H1 (cell line): ENCODE measurements around the gene PHLDB3. TPM values are rescaled to one million over a fixed set of nuclear protein-coding genes. Genes with fewer than 3 reads are reported as not detected.

Source experiments
- CTCF ChIA-PET: fragments of 300-600 bp; sonication (Branson Sonifier 250); formaldehyde crosslinking; loops from one replicate; lab custom pipeline; 2021; ENCODE audit not compliant: partially characterized antibody; lab: Charles Lee
- POLR2A ChIA-PET: fragments of 300-600 bp; sonication (Branson Sonifier 250); formaldehyde crosslinking; loops from one replicate; lab custom pipeline; 2021; ENCODE audit warnings: inconsistent platforms; ENCODE audit not compliant: partially characterized antibody; lab: Charles Lee
- DNase-seq, 2 experiments: peaks; one replicate each; pipeline versions ENCODE4 v3.0.0 to v3.0.0-alpha.2; 2010 to 2022; ENCODE audit warnings: low spot score in 2 of 2, low read depth in 1 of 2, mixed read lengths in 1 of 2
- FAIRE-seq: peaks from 2 replicates; lab custom pipeline; 2011; peaks lifted over from hg19 to GRCh38; lab: Jason Lieb, UNC
- H2AFZ ChIP-seq: 2 replicates; pipeline ENCODE4 v1.8.1; 2012; ENCODE audit warnings: low read length, inconsistent platforms
- H2AK5ac ChIP-seq: 2 replicates; pipeline ENCODE4 v1.6.1; 2013; ENCODE audit warnings: low read depth, low read length
- H2BK120ac ChIP-seq: replicated peaks from 2 replicates; pipeline ENCODE3; 2013; ENCODE audit warnings: low read depth, low read length, inconsistent platforms
- H2BK12ac ChIP-seq: 2 replicates; pipeline ENCODE4 v1.6.1; 2013; ENCODE audit warnings: low read depth, low read length
- H2BK15ac ChIP-seq: 2 replicates; pipeline ENCODE4 v1.6.1; 2013; ENCODE audit warnings: low read length
- H2BK20ac ChIP-seq: 2 replicates; pipeline ENCODE4 v1.6.1; 2013; ENCODE audit warnings: low read length
- H2BK5ac ChIP-seq: 2 replicates; pipeline ENCODE4 v1.6.1; 2013; ENCODE audit warnings: low read depth, low read length
- H3K14ac ChIP-seq: 2 replicates; pipeline ENCODE4 v1.6.1; 2013; ENCODE audit warnings: inconsistent platforms; ENCODE audit not compliant: insufficient read length
- H3K18ac ChIP-seq: 2 replicates; pipeline ENCODE4 v1.6.1; 2013; ENCODE audit warnings: low read length; ENCODE audit errors: extremely low read depth
- H3K23ac ChIP-seq: 2 replicates; pipeline ENCODE4 v1.6.1; 2013; ENCODE audit warnings: inconsistent platforms; ENCODE audit not compliant: insufficient read length
- H3K23me2 ChIP-seq: 2 replicates; pipeline ENCODE4 v1.6.1; 2013; ENCODE audit warnings: low read depth, low read length
- H3K27ac ChIP-seq: 2 replicates; pipeline ENCODE4 v1.6.1; 2011; ENCODE audit warnings: low read depth, low read length, inconsistent platforms
- H3K27me3 ChIP-seq, 4 experiments: replicated peaks in 1 of 4; 1 replicate in 1 of 4; 2 replicates in 3 of 4; pipeline versions ENCODE4 v1.6.1 to v1.8.1; 2011 to 2013; ENCODE audit warnings: low read length in 3 of 4, mild to moderate bottlenecking in 3 of 4, inconsistent platforms in 2 of 4, mixed read lengths in 2 of 4, moderate library complexity in 1 of 4; ENCODE audit not compliant: control insufficient read depth in 3 of 4, insufficient read depth in 3 of 4; ENCODE audit errors: extremely low read depth in 1 of 4
- H3K36me3 ChIP-seq, 4 experiments: 2 replicates each; pipeline versions ENCODE4 v1.6.1 to v1.8.1; 2011 to 2013; ENCODE audit warnings: mild to moderate bottlenecking in 4 of 4, low read length in 3 of 4, moderate library complexity in 2 of 4, control low read depth in 1 of 4, inconsistent platforms in 1 of 4; ENCODE audit not compliant: insufficient read depth in 4 of 4, control insufficient read depth in 2 of 4
- H3K4ac ChIP-seq: replicated peaks from 2 replicates; pipeline ENCODE3; 2013; ENCODE audit warnings: low read length, low read depth, mixed read lengths, inconsistent platforms; ENCODE audit not compliant: insufficient read length
- H3K4me1 ChIP-seq, 4 experiments: replicated peaks in 1 of 4; 1 replicate in 1 of 4; 2 replicates in 3 of 4; pipeline versions ENCODE4 v1.6.1 to v1.8.1; 2011 to 2013; ENCODE audit warnings: low read length in 3 of 4, inconsistent platforms in 2 of 4, mixed read lengths in 1 of 4; ENCODE audit not compliant: insufficient read depth in 4 of 4, control insufficient read depth in 3 of 4
- H3K4me2 ChIP-seq, 2 experiments: 2 replicates each; pipeline versions ENCODE4 v1.6.1 to v1.8.1; 2011 to 2013; ENCODE audit warnings: low read depth in 2 of 2, low read length in 2 of 2, control low read depth in 1 of 2, inconsistent platforms in 1 of 2, mild to moderate bottlenecking in 1 of 2; ENCODE audit not compliant: insufficient read depth in 1 of 2
- H3K4me3 ChIP-seq, 4 experiments: fragments of 200-600, 300-600 bp in 1 of 4; sonication (generic), shearing (Covaris generic), sonication (Bioruptor Twin) in 1 of 4; 2 replicates each; pipeline versions ENCODE4 v1.5.1 to v1.8.1; 2011 to 2016; ENCODE audit warnings: low read length in 4 of 4, low read depth in 3 of 4, control low read depth in 2 of 4, inconsistent platforms in 2 of 4, mild to moderate bottlenecking in 2 of 4, mixed read lengths in 1 of 4, moderate library complexity in 1 of 4; ENCODE audit not compliant: insufficient read depth in 2 of 4; ENCODE audit errors: extremely low read depth in 1 of 4
- H3K56ac ChIP-seq: replicated peaks from 2 replicates; pipeline ENCODE3; 2013; ENCODE audit warnings: low read depth, mild to moderate bottlenecking, mixed read lengths, low read length, inconsistent platforms; ENCODE audit not compliant: insufficient read length
- H3K79me1 ChIP-seq: 2 replicates; pipeline ENCODE4 v1.6.1; 2013; ENCODE audit warnings: low read depth, low read length, control low read depth
- H3K79me2 ChIP-seq, 2 experiments: 2 replicates each; pipeline versions ENCODE4 v1.6.1 to v1.8.1; 2012 to 2013; ENCODE audit warnings: low read length in 2 of 2, mild to moderate bottlenecking in 2 of 2, inconsistent platforms in 1 of 2; ENCODE audit not compliant: insufficient read depth in 2 of 2, control insufficient read depth in 1 of 2
- H3K9ac ChIP-seq, 4 experiments: replicated peaks in 1 of 4; 1 replicate in 1 of 4; 2 replicates in 3 of 4; pipeline versions ENCODE4 v1.6.1 to v1.8.1; 2011 to 2013; ENCODE audit warnings: low read depth in 3 of 4, low read length in 3 of 4, control low read depth in 2 of 4, mild to moderate bottlenecking in 2 of 4, moderate library complexity in 2 of 4, inconsistent platforms in 1 of 4; ENCODE audit errors: extremely low read depth in 1 of 4
- H3K9me3 ChIP-seq, 2 experiments: 2 replicates each; pipeline versions ENCODE4 v1.6.1 to v1.8.1; 2012 to 2013; ENCODE audit warnings: mild to moderate bottlenecking in 2 of 2, moderate library complexity in 2 of 2, control low read depth in 1 of 2, inconsistent platforms in 1 of 2, low read depth in 1 of 2, low read length in 1 of 2, mixed read lengths in 1 of 2; ENCODE audit not compliant: insufficient read depth in 2 of 2
- H4K20me1 ChIP-seq, 2 experiments: replicated peaks in 1 of 2; 2 replicates each; pipeline versions ENCODE3 to v1.8.1; 2011 to 2013; ENCODE audit warnings: inconsistent platforms in 2 of 2, low read length in 2 of 2, mild to moderate bottlenecking in 1 of 2; ENCODE audit not compliant: insufficient read depth in 2 of 2, control insufficient read depth in 1 of 2
- H4K5ac ChIP-seq: 2 replicates; pipeline ENCODE4 v1.6.1; 2013; ENCODE audit warnings: low read length, low read depth, mixed read lengths, inconsistent platforms; ENCODE audit not compliant: insufficient read length
- H4K8ac ChIP-seq: 2 replicates; pipeline ENCODE4 v1.8.0; 2013; ENCODE audit warnings: mild to moderate bottlenecking, moderate library complexity, low read length, inconsistent platforms; ENCODE audit not compliant: insufficient read depth; ENCODE audit errors: extremely low read depth
- H4K91ac ChIP-seq: replicated peaks from 2 replicates; pipeline ENCODE3; 2013; ENCODE audit warnings: low read length, mixed read lengths, inconsistent platforms; ENCODE audit not compliant: insufficient read length
- ASH2L ChIP-seq: fragments of 200-600, 300-600 bp; sonication (generic); IDR thresholded peaks from one replicate; pipeline ENCODE4 v1.7.1; 2017; ENCODE audit warnings: low read length
- BACH1 ChIP-seq: IDR thresholded peaks from 2 replicates; pipeline ENCODE4 v1.6.1; 2012; ENCODE audit warnings: low read length, improper control_type of control experiment
- CREB1 ChIP-seq: IDR thresholded peaks from 2 replicates; pipeline ENCODE4 v1.6.1; 2012; ENCODE audit warnings: inconsistent platforms
- GABPA ChIP-seq: IDR thresholded peaks from 2 replicates; pipeline ENCODE4 v1.6.1; 2011; ENCODE audit warnings: mild to moderate bottlenecking, low read length, moderate library complexity, borderline replicate concordance; ENCODE audit not compliant: insufficient read depth
- KDM4A ChIP-seq: IDR thresholded peaks from one replicate; pipeline ENCODE4 v1.7.1; 2012; ENCODE audit warnings: low read depth, mild to moderate bottlenecking, moderate library complexity, low read length, inconsistent platforms; ENCODE audit not compliant: severe bottlenecking
- PHF8 ChIP-seq: fragments of 200-600 bp; sonication (generic); conservative IDR thresholded peaks from 2 replicates; pipeline ENCODE4 v1.7.1; 2012; ENCODE audit warnings: low read depth, mild to moderate bottlenecking, inconsistent platforms, low read length, moderate library complexity
- POLR2AphosphoS5 ChIP-seq: IDR thresholded peaks from 2 replicates; pipeline ENCODE4 v1.6.1; 2011; ENCODE audit warnings: low read depth, low read length
- TAF1 ChIP-seq: IDR thresholded peaks from 2 replicates; pipeline ENCODE4 v1.6.1; 2011; ENCODE audit warnings: mild to moderate bottlenecking, low read depth, low read length
- WGBS, 2 experiments: shearing (Covaris generic) in 1 of 2; methylation state at CpG; one replicate each; pipeline versions ENCODE4 v1.1.6 to v1.1.7; 2013 to 2015; ENCODE audit warnings: low lambda C conversion rate in 2 of 2, mixed read lengths in 2 of 2, inconsistent platforms in 1 of 2, low coverage in 1 of 2, missing lambda C conversion rate in 1 of 2; ENCODE audit not compliant: insufficient replicate concordance in 2 of 2, insufficient coverage in 1 of 2, insufficient read length in 1 of 2; ENCODE audit errors: extremely low coverage in 1 of 2, missing lambda C conversion rate in 1 of 2; 5-methylcytosine and 5-hydroxymethylcytosine counted together
- polyA plus RNA-seq, 7 experiments: library from polyadenylated mRNA; depleted of rRNA in 3 of 7; stranded (reverse) in 5 of 7; unstranded in 2 of 7; fragments of >200 nt in 5 of 7; fragments of 200-250 nt in 2 of 7; gene quantifications; 1 replicate in 5 of 7; 2 replicates in 1 of 7; 4 replicates in 1 of 7; pipeline versions ENCODE4 v1.2.1 to v1.2.3, GENCODE V29; 2011 to 2013; ENCODE audit warnings: missing spikeins in 2 of 7, mixed read lengths in 2 of 7
- total RNA-seq: library from RNA; stranded (reverse); fragmentation: NEBNext Ultra II Directional; extraction: Animal tissue kit (Norgen Biotek cat#: 25700); gene quantifications from 2 replicates; pipeline ENCODE4 v1.2.1, GENCODE V29; 2021

The PHLDB3 gene
- total and polyA plus RNA-seq, 2 of the 8 experiments (the other 6 are each of a cell fraction or from before 2014, with no cell fraction given): 4.0 to 8.5 TPM

DNA sequence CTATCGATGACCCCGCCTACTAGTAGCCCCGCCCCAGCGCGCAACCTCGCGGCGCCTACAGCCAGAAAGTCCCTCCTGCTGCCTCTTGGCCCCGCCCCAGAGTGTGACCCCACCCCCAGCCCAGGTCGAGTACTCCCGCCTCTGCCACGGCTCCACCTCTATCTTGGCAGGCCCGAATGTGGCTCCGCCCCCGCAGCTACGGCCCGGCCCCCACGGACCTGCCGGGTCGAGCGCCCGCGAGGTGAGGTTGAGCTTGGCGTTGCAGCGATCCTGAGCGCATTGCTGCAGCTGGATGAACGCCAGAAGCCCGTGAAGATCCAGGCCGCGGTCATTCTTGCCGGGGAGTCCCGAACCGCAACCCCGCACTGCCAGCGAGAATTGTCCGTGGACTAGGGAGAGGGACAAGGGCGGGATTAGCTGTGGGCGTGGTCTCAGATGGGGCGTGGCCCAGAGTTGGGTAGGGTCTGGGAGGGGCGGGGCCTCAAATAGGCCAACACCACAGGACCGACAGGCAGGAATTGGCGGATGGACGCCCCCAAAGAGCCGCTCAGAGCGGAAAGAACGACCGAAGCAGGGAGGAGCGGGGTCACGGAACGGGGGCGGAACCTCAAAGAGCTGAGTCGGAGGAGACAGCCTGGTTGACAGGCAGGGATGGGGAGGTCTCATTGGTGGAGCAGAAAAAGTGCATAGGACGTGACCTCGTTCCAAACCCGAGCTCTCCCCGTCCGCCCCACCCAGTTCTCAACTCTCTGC, 41.0 kb downstream of the PHLDB3 start:
- CTCF ChIA-PET: interaction anchor here (0.6 to 4.9 kb wide), 8 partner anchors 13 to 897 kb away, joined by 3 to 33 read pairs (median 4); partner anchors contain the start of gene PHLDB3
- no peaks in the 10 kb centered on the region for H4K20me1 ChIP-seq
- H3K9me3 ChIP-seq: no peaks in the 10 kb centered on the region
- H2BK12ac ChIP-seq: no peak overlapping the region; the same call in 1 of the 2 replicates
- no peak overlapping the region for H4K91ac ChIP-seq
- POLR2A ChIA-PET: interaction anchor here (1.1 to 4.4 kb wide), 8 partner anchors 10 to 160 kb away, joined by 3 to 23 read pairs (median 4); no protein-coding TSS in a partner anchor
- no peak overlapping the region for H3K27ac ChIP-seq
- FAIRE-seq (peak; percentile 42), DNase-seq (peak; percentile 74 to 99)
- no peaks in the 10 kb centered on the region for H3K79me1 ChIP-seq
- H2AK5ac ChIP-seq: no peak overlapping the region
- H2BK20ac ChIP-seq: no peak overlapping the region
- H3K79me2 ChIP-seq: no peaks in the 10 kb centered on the region
- peaks cover 0 to 25% (median 15%) of the 10 kb centered on the region in 4 experiments; a peak in 6 of 7 replicates for H3K27me3 ChIP-seq
- no peaks in the 10 kb centered on the region for H3K36me3 ChIP-seq
- peak overlapping the region; percentile 62 for H3K56ac ChIP-seq
- H3K4me1 ChIP-seq: peaks cover 0 to 8% (median 3%) of the 10 kb centered on the region in 4 experiments; a peak in 4 of 7 replicates
- no peak overlapping the region for H2BK120ac ChIP-seq
- peak overlapping the region; percentile 73 for H4K8ac ChIP-seq
- H3K23me2 ChIP-seq: peaks cover 13% of the 10 kb centered on the region
- WGBS, 2 experiments: 1% methylated on average over 26 of the region's 57 CpGs; no CpG with 5 or more reads in 1 of the 2 experiments
- H3K4me3 ChIP-seq: peak overlapping the region; percentile 50 to 93 (median 85)
- H3K23ac ChIP-seq: no peak overlapping the region
- no peak overlapping the region for H4K5ac ChIP-seq
- H3K18ac ChIP-seq: peak overlapping the region; percentile 73; the same call in 1 of the 2 replicates
- H2BK5ac ChIP-seq: no peak overlapping the region
- peak overlapping the region; percentile 87 to 94 for H3K4me2 ChIP-seq
- H3K4ac ChIP-seq: no peak overlapping the region
- no peak overlapping the region for H3K14ac ChIP-seq
- peak overlapping the region in 2 of 4 experiments; percentile 54 to 56; a peak in 3 of 7 replicates for H3K9ac ChIP-seq
- no peak overlapping the region for H2BK15ac ChIP-seq
- peak overlapping the region; percentile 74 for H2AFZ ChIP-seq
- peak; percentile 60 for TF ChIP-seq ASH2L
- no peak; the same call in 1 of the 2 replicates for TF ChIP-seq PHF8
- TF ChIP-seq CREB1: peak; percentile 8; the same call in 1 of the 2 replicates
- peak; percentile 47; the same call in 1 of the 2 replicates for TF ChIP-seq TAF1
- TF ChIP-seq GABPA: no peak
- TF ChIP-seq BACH1: peak; percentile 33; the same call in 1 of the 2 replicates
- no peak for TF ChIP-seq POLR2AphosphoS5
- peak; percentile 82 for TF ChIP-seq KDM4A
